Sigmoid colon (tissue), 4 donors: ENCODE data around the gene LMOD1.

ENCODE experiments used
- CTCF ChIP-seq, 4 experiments: fragments of 450-650 bp in 3 of 4; fragments of 200-600 bp in 1 of 4; IDR thresholded peaks; one replicate each; pipeline ENCODE4 v1.5.1; 2016 to 2019; ENCODE audit warnings: antibody characterized with exemption in 4 of 4, mild to moderate bottlenecking in 3 of 4, moderate library complexity in 2 of 4
- POLR2A ChIP-seq, 2 donors: fragments of 450-650 bp; IDR thresholded peaks; one replicate each; pipeline ENCODE4 v1.6.1; 2016; ENCODE audit warnings: antibody characterized with exemption in 2 of 2, mild to moderate bottlenecking in 2 of 2, moderate library complexity in 2 of 2
- POLR2AphosphoS5 ChIP-seq, 4 donors: sonication (generic); formaldehyde crosslinking; IDR thresholded peaks; one replicate each; pipeline ENCODE4 v1.6.1; 2017; ENCODE audit warnings: antibody characterized with exemption in 4 of 4

GRCh38 chr1:201917362-201918033 lies 28.9 kb downstream of the LMOD1 start:
- TF ChIP-seq POLR2AphosphoS5 (IDR thresholded peaks at IDR 0.05) (peak; percentile 47 to 81 (median 74)), POLR2A (IDR thresholded peaks at IDR 0.05) (no peak), CTCF (IDR thresholded peaks at IDR 0.05) (no peak)
